AG04450 (cell line): ENCODE measurements around the gene PTPRT. TPM values are rescaled to one million over a fixed set of nuclear protein-coding genes. Genes with fewer than 3 reads are reported as not detected.

Experiments used
- CTCF ChIA-PET: fragments of 300-600, 350-600 bp; formaldehyde crosslinking; extraction: SDS; loops from one replicate; lab custom pipeline; 2022; ENCODE audit warnings: antibody characterized with exemption, inconsistent platforms; lab: Charles Lee
- POLR2A ChIA-PET: fragments of 350-600 bp; formaldehyde crosslinking; extraction: SDS; loops from one replicate; lab custom pipeline; 2021; ENCODE audit warnings: antibody characterized with exemption, inconsistent platforms; lab: Yijun Ruan, JAX
- DNase-seq: peaks from one replicate; pipeline ENCODE4 v3.0.0-alpha.2; 2011; ENCODE audit warnings: low read depth, low spot score
- H3K27ac ChIP-seq: one replicate; pipeline ENCODE4 v1.5.1; 2012; ENCODE audit warnings: low read depth, low read length, control low read depth
- H3K27me3 ChIP-seq: one replicate; pipeline ENCODE4 v1.6.0; 2012; ENCODE audit warnings: low read length; ENCODE audit not compliant: control insufficient read depth, insufficient read depth
- H3K4me3 ChIP-seq: 2 replicates; pipeline ENCODE4 v1.5.1; 2011; ENCODE audit warnings: mild to moderate bottlenecking, low read depth, low read length, control low read depth
- H3K9me3 ChIP-seq: 2 replicates; pipeline ENCODE4 v1.5.1; 2012; ENCODE audit warnings: low read length; ENCODE audit not compliant: control insufficient read depth, insufficient read depth
- polyA plus RNA-seq: library from polyadenylated mRNA; depleted of rRNA; stranded (reverse); fragments of >200 nt; gene quantifications from 2 replicates; pipeline ENCODE4 v1.2.3, GENCODE V29; 2011
- TF ChIP-seq, protein P1 (sequence below): IDR thresholded peaks from 2 replicates; pipeline ENCODE4 v1.5.1; 2011; ENCODE audit warnings: low read depth, low read length, control low read depth, inconsistent platforms

The PTPRT gene
- polyA plus RNA-seq, 1 experiment: not detected

DNA sequence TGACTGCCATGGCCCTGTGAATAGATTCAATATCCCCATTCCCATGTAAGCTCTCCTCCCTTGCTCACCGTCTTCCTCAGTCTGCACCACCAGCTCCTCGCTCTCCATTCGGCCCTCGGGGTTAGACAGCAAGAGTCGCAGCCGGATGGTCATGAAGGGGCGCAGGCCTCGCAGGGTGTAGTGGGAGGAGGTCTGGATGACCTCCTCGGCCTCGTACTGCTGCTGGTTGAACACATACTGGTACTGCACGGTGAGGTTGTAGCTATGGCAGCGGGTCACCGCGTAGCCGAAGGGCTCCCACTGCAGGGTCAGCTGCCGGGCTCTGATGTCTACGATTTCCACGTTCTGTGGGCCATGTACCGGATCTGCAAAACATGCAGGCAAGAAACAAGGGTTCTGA lies 717.5 kb downstream of the PTPRT start:
- TF ChIP-seq, protein P1, sequence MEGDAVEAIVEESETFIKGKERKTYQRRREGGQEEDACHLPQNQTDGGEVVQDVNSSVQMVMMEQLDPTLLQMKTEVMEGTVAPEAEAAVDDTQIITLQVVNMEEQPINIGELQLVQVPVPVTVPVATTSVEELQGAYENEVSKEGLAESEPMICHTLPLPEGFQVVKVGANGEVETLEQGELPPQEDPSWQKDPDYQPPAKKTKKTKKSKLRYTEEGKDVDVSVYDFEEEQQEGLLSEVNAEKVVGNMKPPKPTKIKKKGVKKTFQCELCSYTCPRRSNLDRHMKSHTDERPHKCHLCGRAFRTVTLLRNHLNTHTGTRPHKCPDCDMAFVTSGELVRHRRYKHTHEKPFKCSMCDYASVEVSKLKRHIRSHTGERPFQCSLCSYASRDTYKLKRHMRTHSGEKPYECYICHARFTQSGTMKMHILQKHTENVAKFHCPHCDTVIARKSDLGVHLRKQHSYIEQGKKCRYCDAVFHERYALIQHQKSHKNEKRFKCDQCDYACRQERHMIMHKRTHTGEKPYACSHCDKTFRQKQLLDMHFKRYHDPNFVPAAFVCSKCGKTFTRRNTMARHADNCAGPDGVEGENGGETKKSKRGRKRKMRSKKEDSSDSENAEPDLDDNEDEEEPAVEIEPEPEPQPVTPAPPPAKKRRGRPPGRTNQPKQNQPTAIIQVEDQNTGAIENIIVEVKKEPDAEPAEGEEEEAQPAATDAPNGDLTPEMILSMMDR: no peak
- Histone ChIP-seq H3K4me3 (no peak overlapping the region), H3K9me3 (peaks cover 54% of the 10 kb centered on the region), H3K27ac (no peak overlapping the region), H3K27me3 (no peaks in the 10 kb centered on the region)
- ChIA-PET CTCF (no interaction called here), POLR2A (no interaction called here)
- DNase-seq: no peak

- Histone ChIP-seq H3K4me3 (no peak overlapping the region), H3K9me3 (peaks cover 18% of the 10 kb centered on the region), H3K27ac (no peak overlapping the region), H3K27me3 (no peaks in the 10 kb centered on the region)
- ChIA-PET CTCF (no interaction called here), POLR2A (no interaction called here)
- no peak for DNase-seq
- TF ChIP-seq, protein P1: no peak
Measured at GRCh38 chr20:42461965-42462593, 727.6 kb downstream of the PTPRT start.

- TF ChIP-seq, protein P1: no peak
- no peak for DNase-seq
- H3K27me3 ChIP-seq: no peaks in the 10 kb centered on the region
- H3K27ac ChIP-seq: no peak overlapping the region
- H3K4me3 ChIP-seq: no peak overlapping the region
- ChIA-PET POLR2A (no interaction called here), CTCF (no interaction called here)
- H3K9me3 ChIP-seq: peaks cover 18% of the 10 kb centered on the region
Measured at GRCh38 chr20:42461291-42461690, 728.4 kb downstream of the PTPRT start.

GRCh38 chr20:42447270-42447669 lies 742.4 kb downstream of the PTPRT start:
- H3K9me3 ChIP-seq: peaks cover 9% of the 10 kb centered on the region
- H3K4me3 ChIP-seq: no peak overlapping the region
- no peaks in the 10 kb centered on the region for H3K27me3 ChIP-seq
- no peak for DNase-seq
- no peak overlapping the region for H3K27ac ChIP-seq
- ChIA-PET POLR2A (no interaction called here), CTCF (no interaction called here)
- TF ChIP-seq, protein P1: no peak

DNA sequence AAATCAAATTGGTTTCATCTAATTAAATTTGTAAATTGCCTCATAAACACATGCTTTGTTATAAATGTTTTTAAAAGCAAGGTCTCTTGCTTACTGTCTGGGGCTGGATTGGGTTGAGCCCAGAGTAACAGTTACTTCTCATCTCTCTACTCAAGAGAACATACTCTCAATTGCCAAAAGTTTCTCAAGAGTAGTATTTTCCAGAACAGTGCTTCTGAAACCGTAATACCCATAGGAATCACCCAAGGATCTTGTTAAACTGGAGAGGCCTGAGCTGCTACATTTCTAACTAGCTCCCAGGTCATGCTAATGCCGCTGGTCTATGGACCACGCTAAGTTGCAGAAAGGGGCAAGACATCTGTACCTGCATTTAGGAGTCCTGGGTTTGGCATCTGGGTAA lies 744.9 kb downstream of the PTPRT start:
- ChIA-PET POLR2A (no interaction called here), CTCF (no interaction called here)
- no peak overlapping the region for H3K27ac ChIP-seq
- H3K9me3 ChIP-seq: peaks cover 22% of the 10 kb centered on the region
- no peaks in the 10 kb centered on the region for H3K27me3 ChIP-seq
- DNase-seq: no peak
- H3K4me3 ChIP-seq: no peak overlapping the region
- TF ChIP-seq, protein P1: no peak
